ENCODE data around the gene IL27RA.

IL27RA gene

DNA sequence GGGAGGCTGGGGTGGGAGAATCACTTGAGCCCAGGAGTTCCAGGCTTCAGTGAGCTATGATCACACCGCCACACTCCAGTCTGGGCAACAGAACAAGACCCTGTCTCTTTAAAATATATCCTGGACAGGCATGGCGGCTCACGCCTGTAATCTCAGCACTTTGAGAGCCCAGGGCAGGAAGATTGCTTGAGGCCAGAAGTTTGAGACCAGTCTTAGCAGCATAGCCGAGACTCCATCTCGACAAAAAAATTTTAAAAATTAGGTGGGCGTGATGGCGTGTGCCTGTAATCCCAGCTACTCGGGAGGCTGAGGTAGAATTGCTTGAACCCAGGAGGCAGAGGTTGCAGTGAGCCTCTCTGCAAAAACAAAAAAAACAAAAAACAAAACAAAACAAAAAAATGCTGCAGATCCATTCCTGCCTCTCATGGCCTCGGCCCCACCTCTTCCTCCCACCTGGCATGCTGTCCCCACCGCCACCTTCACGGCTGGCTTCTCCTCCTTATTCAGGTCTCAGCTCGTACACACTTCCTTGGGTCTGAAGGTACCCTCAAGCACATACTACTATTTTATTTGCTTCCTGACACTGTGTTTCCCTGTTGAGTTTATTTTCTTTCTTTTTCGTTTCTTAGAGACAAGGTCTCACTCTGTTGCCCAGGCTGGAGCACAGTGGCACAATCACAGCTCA is 30.7 kb upstream of the IL27RA start:
- H3K4me1 ChIP-seq (ENCODE audit: control insufficient read depth, insufficient read depth, low read length, unreplicated experiment), result peaks cover 7% of the 10 kb centered on the region
- H3K27ac ChIP-seq (ENCODE audit: low read depth, low read length), result no peak overlapping the region
- no peaks in the 10 kb centered on the region for H3K27me3 ChIP-seq (ENCODE audit: insufficient read depth, low read length)
- H2AFZ ChIP-seq (ENCODE audit: low read length, unreplicated experiment), result no peak overlapping the region
- H3K79me2 ChIP-seq (ENCODE audit: control insufficient read depth, insufficient read depth, low read length, unreplicated experiment), result peaks cover 9% of the 10 kb centered on the region
- peaks cover 11% of the 10 kb centered on the region for H3K36me3 ChIP-seq (ENCODE audit: insufficient read depth, low read length)
- H3K4me3 ChIP-seq (ENCODE audit: low read depth, low read length), result no peak overlapping the region

DNA sequence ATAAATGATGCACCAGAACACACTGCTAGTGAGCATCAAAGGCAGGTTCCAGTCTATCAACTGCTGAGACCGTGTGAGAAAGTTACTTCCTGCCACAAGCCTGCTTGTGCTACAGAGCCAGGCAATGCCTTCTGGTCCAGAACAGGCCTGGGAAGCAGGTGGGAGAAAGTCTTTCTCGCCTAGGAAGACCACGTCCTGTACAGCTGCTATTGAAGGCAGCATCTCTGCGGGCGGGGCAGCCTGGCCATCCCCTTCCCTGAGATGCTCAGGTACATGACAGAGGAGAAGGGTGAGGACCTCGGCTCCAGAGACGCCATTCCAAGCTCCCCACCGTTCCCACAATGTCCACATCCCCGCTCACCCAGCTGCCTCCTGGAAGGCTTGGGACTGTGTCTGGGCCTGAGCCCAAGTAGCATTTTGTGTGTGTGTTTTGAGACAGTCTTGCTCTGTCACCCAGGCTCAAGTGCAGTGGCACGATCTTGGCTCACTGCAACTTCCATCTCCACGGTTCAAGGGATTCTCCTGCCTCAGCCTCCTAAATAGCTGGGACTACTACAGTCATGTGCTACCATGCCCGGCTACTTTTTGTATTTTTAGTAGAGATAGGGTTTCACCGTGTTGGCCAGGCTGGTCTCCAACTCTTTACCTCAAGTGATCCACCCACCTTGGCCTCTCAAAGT is 28.9 kb upstream of the IL27RA start:
- Histone ChIP-seq H3K27me3 (ENCODE audit: insufficient read depth, low read length) (no peaks in the 10 kb centered on the region), H3K4me1 (ENCODE audit: control insufficient read depth, insufficient read depth, low read length, unreplicated experiment) (peaks cover 7% of the 10 kb centered on the region), H3K79me2 (ENCODE audit: control insufficient read depth, insufficient read depth, low read length, unreplicated experiment) (peaks cover 9% of the 10 kb centered on the region), H2AFZ (ENCODE audit: low read length, unreplicated experiment) (no peak overlapping the region), H3K27ac (ENCODE audit: low read depth, low read length) (no peak overlapping the region), H3K36me3 (ENCODE audit: insufficient read depth, low read length) (peaks cover 11% of the 10 kb centered on the region), H3K4me3 (ENCODE audit: low read depth, low read length) (no peak overlapping the region)

DNA sequence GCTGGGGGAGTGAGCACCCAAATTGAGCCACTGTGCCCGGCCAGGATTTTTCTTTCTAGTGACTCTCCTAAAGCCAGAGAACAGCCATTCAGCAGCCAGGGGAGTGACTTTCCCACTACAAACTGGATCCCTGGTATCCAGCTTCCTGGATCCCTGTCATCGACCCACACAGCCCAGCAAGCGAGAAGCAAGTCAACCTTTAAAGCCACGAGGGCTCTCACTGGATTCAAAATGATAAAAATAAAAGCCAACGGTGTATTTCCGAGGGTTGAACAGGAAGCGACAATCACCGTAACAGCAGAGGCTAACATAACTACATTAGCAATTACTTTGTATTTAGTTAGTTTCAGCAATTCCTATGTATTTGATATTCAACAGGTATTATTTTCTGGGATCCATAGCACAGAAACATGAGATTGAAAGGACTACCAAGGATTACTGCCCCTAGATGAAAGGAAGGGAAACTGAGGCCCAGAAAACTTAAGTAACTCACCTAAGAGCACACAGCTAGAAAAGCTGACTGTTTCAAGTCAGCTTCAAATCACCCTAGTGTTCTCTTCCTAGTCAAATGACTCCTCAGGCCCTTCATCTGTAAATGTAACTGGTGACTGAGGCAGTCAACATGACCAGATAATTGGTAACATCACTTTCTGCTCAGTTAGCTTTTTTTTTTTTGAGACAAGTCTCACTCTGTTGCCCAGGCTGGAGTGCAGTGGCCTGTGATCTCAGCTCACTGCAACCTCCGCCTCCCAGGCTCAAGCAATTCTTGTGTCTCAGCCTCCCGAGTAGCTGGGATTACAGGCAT is 28.1 kb upstream of the IL27RA start:
- H3K79me2 ChIP-seq (ENCODE audit: control insufficient read depth, insufficient read depth, low read length, unreplicated experiment), result peaks cover 9% of the 10 kb centered on the region
- H3K27ac ChIP-seq (ENCODE audit: low read depth, low read length), result peak overlapping the region; percentile 19; the same call in 1 of the 2 replicates
- peaks cover 9% of the 10 kb centered on the region for H3K36me3 ChIP-seq (ENCODE audit: insufficient read depth, low read length)
- H3K4me1 ChIP-seq (ENCODE audit: control insufficient read depth, insufficient read depth, low read length, unreplicated experiment), result peaks cover 7% of the 10 kb centered on the region
- H2AFZ ChIP-seq (ENCODE audit: low read length, unreplicated experiment), result no peak overlapping the region
- H3K4me3 ChIP-seq (ENCODE audit: low read depth, low read length), result no peak overlapping the region
- no peaks in the 10 kb centered on the region for H3K27me3 ChIP-seq (ENCODE audit: insufficient read depth, low read length)

DNA sequence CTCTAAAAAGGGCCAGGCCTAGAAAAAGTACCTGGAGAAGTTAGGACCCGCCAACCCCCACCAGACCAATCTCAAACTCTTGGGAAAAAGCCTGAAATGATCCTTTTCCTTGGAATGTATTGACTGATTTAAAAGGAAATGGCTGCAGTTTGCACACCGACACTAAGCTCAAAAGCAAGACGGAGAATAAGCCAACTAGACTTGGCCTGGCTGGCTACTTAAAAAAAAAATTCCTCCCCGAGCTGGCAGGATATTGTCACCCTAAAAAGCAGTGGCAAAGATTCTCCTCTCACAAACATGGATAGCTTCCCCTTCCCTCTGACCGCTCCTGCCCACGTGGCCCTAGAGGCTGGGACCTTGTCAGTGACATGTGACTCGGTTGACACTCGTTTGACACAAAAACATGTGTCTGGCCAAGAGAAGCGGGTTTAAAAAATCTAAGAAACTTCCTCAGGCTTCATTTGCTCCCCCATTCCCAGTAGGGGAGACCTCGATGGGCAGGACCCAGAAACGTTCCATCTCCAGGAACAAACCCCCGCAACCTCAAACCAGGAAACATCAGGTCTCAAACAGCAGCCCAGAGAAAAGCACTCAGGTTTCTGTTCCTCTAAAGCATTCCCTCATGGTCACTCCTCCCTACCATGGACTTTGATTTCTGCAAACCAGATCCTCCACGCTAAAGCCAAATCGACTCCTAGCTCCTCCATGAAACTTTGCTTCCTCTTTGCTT is 26.8 kb upstream of the IL27RA start:
- Histone ChIP-seq H3K79me2 (ENCODE audit: control insufficient read depth, insufficient read depth, low read length, unreplicated experiment) (peaks cover 9% of the 10 kb centered on the region), H3K27ac (ENCODE audit: low read depth, low read length) (peak overlapping the region; percentile 13), H3K4me1 (ENCODE audit: control insufficient read depth, insufficient read depth, low read length, unreplicated experiment) (peaks cover 7% of the 10 kb centered on the region), H3K36me3 (ENCODE audit: insufficient read depth, low read length) (no peaks in the 10 kb centered on the region), H2AFZ (ENCODE audit: low read length, unreplicated experiment) (no peak overlapping the region), H3K4me3 (ENCODE audit: low read depth, low read length) (peak overlapping the region; percentile 91), H3K27me3 (ENCODE audit: insufficient read depth, low read length) (no peaks in the 10 kb centered on the region)

DNA sequence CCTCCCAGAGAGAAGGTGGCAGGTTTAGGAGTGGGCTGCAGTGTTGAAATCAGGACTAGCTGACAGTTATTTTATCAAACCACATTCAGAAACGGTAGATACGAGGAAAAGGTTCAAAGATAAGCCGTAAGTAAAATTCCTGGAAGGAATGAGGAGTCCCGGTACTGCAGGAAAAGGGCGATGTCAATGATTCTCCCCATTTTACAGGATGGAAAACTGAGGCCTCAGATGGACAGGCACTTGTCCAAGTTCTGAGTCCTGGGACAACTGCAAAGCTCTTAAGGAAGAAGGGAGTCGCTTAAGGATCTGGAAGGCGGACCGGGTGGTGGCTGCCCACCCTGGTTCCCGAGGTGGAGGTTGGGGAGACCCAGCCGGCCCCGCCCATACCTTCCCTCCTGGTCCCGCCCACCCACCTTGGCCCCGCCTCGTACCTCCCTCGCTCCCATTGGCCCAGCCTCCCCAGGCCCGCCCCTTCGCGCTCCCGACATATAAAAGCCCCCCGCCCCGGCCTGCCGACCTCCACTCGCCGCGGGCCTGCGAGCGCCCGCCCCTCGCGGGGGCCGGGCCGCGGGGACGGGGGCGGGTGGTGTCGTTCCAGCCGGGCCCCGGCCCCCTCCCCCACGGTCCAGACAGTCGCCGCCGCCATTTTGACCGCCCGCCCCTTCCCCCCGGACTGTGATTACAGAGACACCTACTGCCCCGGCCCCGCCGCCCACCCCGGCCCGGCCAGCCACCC is 26.0 kb upstream of the IL27RA start:
- Histone ChIP-seq H3K4me1 (ENCODE audit: control insufficient read depth, insufficient read depth, low read length, unreplicated experiment) (peaks cover 7% of the 10 kb centered on the region), H3K79me2 (ENCODE audit: control insufficient read depth, insufficient read depth, low read length, unreplicated experiment) (peaks cover 9% of the 10 kb centered on the region), H3K36me3 (ENCODE audit: insufficient read depth, low read length) (no peaks in the 10 kb centered on the region), H3K4me3 (ENCODE audit: low read depth, low read length) (peak overlapping the region; percentile 91), H3K27me3 (ENCODE audit: insufficient read depth, low read length) (no peaks in the 10 kb centered on the region), H2AFZ (ENCODE audit: low read length, unreplicated experiment) (no peak overlapping the region), H3K27ac (ENCODE audit: low read depth, low read length) (peak overlapping the region; percentile 94)

DNA sequence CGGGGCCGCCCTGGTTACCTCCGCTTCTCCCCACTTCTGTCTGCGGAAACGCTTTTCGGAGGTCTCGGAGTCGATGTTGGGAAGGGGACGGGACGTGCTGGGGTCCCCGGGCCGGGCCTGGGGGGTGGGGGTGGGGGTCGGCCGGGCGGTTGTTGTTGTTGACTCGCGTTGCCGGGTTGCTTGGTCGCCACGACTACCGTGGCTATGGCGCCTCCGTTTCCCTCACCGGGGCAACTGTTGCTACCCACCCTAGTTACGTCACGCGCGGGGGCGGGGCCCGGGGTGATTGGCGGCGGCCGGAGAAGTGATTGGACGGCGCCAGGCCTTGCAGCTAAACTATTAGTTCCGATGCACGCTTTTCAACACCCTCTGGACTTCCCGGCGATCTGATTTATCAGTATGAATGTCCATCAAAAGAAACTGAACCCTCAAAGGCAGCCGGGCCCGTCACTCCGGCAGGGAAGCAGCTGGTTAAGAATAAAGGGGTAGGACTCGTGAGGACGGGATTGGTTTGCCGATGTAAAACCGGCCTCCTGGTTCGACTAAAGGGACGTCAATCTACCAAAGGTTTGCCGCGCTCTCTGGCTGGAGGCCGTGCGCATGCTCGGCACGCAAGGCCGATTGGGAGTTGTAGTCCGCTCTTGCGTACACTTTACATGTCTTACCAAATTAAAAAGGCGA is 25.3 kb upstream of the IL27RA start, which contains the start of gene RFX1:
RFX1 (minus strand) TSS at position 236 of the 681 bp plus-strand sequence. CDS start 12,477 bp downstream, outside the sequence.
- no peaks in the 10 kb centered on the region for H3K36me3 ChIP-seq (ENCODE audit: insufficient read depth, low read length)
- H3K27me3 ChIP-seq (ENCODE audit: insufficient read depth, low read length), result no peaks in the 10 kb centered on the region
- H3K4me1 ChIP-seq (ENCODE audit: control insufficient read depth, insufficient read depth, low read length, unreplicated experiment), result peaks cover 7% of the 10 kb centered on the region

DNA sequence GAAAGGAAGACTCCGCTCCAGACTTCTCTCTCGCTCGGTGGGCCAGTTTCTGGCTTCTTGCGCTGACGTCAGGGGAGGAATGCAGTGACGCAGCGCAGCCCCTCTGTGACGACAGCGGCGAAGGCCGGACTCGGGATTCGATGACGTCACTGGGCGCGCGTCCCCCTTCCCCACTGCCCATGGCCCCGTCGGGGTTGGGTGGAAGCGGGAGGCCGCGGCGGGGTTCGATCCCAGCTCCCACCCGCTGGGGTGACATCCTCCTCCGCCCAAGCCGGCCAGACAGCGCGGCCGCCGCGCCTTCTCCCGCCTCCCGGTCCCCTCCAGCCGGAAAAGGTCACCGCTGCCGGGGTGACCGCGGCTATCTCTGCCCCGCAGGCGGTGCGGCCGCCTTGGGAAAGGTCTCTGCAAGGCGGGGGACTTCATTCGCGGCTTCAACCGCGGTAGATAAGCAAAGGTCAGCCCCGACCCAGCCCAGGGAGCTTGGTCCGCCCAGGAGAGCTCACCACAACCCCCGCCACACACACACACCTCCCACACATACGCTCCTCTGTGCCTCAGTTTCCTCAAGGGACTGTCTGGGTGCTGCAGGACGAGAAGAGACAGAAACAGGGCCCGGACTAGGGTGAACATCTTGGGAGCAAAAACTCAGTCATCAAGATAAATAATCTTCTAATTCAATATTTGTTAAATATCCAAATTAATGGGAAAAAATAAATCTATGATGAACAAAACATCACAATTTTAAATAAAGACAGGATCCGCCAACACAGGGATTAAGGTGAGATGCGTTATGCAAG is 24.6 kb upstream of the IL27RA start:
- Histone ChIP-seq H3K27me3 (ENCODE audit: insufficient read depth, low read length) (no peaks in the 10 kb centered on the region), H3K4me3 (ENCODE audit: low read depth, low read length) (peak overlapping the region; percentile 91), H3K79me2 (ENCODE audit: control insufficient read depth, insufficient read depth, low read length, unreplicated experiment) (peaks cover 9% of the 10 kb centered on the region), H2AFZ (ENCODE audit: low read length, unreplicated experiment) (peak overlapping the region; percentile 81), H3K27ac (ENCODE audit: low read depth, low read length) (peak overlapping the region; percentile 94), H3K36me3 (ENCODE audit: insufficient read depth, low read length) (no peaks in the 10 kb centered on the region), H3K4me1 (ENCODE audit: control insufficient read depth, insufficient read depth, low read length, unreplicated experiment) (peaks cover 7% of the 10 kb centered on the region)

More for the DNA sequence above, 25.3 kb upstream of the IL27RA start, which contains the start of gene RFX1:
- Histone ChIP-seq H2AFZ (ENCODE audit: low read length, unreplicated experiment) (peak within 1 kb of the TSS; percentile 81), H3K4me3 (ENCODE audit: low read depth, low read length) (peak within 1 kb of the TSS; percentile 91), H3K27ac (ENCODE audit: low read depth, low read length) (peak within 1 kb of the TSS; percentile 94), H3K79me2 (ENCODE audit: control insufficient read depth, insufficient read depth, low read length, unreplicated experiment) (peaks cover 9% of the 10 kb centered on the region)

DNA sequence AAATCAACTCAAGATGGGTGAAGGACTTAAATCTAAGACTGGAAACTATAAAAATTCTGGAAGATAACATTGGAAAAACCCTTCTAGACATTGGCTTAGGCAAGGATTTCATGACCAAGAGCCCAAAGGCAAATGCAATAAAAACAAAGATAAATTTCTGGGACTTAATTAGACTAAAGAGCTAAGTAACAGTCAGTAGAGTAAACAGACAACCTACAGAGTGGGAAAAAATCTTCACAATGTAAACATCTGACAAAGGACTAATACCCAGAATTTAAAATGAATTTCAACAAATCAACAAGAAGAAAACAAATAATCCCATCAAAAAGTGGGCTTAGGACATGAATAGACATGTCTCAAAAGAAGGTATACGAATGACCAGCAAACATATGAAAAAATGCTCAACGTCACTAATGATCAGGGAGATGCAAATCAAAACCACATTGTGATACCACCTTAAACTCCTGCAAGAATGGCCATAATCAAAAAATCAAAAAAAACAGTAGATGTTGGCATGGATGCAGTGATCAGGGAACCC is 19.1 kb upstream of the IL27RA start:
- no peak overlapping the region for H2AFZ ChIP-seq (ENCODE audit: low read length, unreplicated experiment)
- no peak overlapping the region for H3K4me3 ChIP-seq (ENCODE audit: low read depth, low read length)
- H3K36me3 ChIP-seq (ENCODE audit: insufficient read depth, low read length), result no peaks in the 10 kb centered on the region
- no peaks in the 10 kb centered on the region for H3K27me3 ChIP-seq (ENCODE audit: insufficient read depth, low read length)
- no peaks in the 10 kb centered on the region for H3K4me1 ChIP-seq (ENCODE audit: control insufficient read depth, insufficient read depth, low read length, unreplicated experiment)
- H3K79me2 ChIP-seq (ENCODE audit: control insufficient read depth, insufficient read depth, low read length, unreplicated experiment), result no peaks in the 10 kb centered on the region
- no peak overlapping the region for H3K27ac ChIP-seq (ENCODE audit: low read depth, low read length)
